Brain microvascular endothelial cell (primary cell): ENCODE results near the gene TMEM174.
"Not testable (repeated sequence)": the region's sequence is repeated elsewhere in the genome, so short reads cannot be mapped to it uniquely, and the experiment has no call there.

ENCODE experiments used
- DNase-seq: peaks from one replicate; pipeline ENCODE4 v3.0.0-alpha.2; 2020
- H3K27ac ChIP-seq: fragments of 250-450 bp; sonication (Bioruptor Pico); 2 replicates; pipeline ENCODE4 v1.5.1; 2020; ENCODE audit warnings: mild to moderate bottlenecking, moderate library complexity
- H3K27me3 ChIP-seq: fragments of 250-450 bp; sonication (Bioruptor Pico); replicated peaks from 2 replicates; pipeline ENCODE4 v1.5.1; 2020; ENCODE audit warnings: mild to moderate bottlenecking
- H3K36me3 ChIP-seq: fragments of 250-450 bp; sonication (Bioruptor Pico); replicated peaks from 2 replicates; pipeline ENCODE4 v1.5.1; 2020; ENCODE audit warnings: mild to moderate bottlenecking
- H3K4me3 ChIP-seq: 2 replicates; pipeline ENCODE4 v1.5.1; 2011; ENCODE audit warnings: low read depth, mild to moderate bottlenecking, control low read depth, low read length, moderate library complexity
- in situ Hi-C: cut with HindIII; loops from 2 replicates; pipeline ENCODE4 v1.10.0; 2017; ENCODE audit warnings: low sequenced_read_pairs, low pct_ligation_motif_present
- TF ChIP-seq, protein P1 (sequence below): IDR thresholded peaks from 2 replicates; pipeline ENCODE4 v1.5.1; 2011; ENCODE audit warnings: low read depth, mild to moderate bottlenecking, moderate library complexity, low read length, control low read depth, inconsistent platforms; ENCODE audit errors: missing control alignments

TMEM174 gene

GRCh38 chr5:73205305-73205704 is 32.3 kb downstream of the TMEM174 start:
- DNase-seq, result no peak
- no peaks in the 10 kb centered on the region for H3K27me3 ChIP-seq
- in situ Hi-C loops, result no loop called here
- TF ChIP-seq, protein P1, sequence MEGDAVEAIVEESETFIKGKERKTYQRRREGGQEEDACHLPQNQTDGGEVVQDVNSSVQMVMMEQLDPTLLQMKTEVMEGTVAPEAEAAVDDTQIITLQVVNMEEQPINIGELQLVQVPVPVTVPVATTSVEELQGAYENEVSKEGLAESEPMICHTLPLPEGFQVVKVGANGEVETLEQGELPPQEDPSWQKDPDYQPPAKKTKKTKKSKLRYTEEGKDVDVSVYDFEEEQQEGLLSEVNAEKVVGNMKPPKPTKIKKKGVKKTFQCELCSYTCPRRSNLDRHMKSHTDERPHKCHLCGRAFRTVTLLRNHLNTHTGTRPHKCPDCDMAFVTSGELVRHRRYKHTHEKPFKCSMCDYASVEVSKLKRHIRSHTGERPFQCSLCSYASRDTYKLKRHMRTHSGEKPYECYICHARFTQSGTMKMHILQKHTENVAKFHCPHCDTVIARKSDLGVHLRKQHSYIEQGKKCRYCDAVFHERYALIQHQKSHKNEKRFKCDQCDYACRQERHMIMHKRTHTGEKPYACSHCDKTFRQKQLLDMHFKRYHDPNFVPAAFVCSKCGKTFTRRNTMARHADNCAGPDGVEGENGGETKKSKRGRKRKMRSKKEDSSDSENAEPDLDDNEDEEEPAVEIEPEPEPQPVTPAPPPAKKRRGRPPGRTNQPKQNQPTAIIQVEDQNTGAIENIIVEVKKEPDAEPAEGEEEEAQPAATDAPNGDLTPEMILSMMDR, result no peak
- H3K36me3 ChIP-seq, result no peaks in the 10 kb centered on the region
- H3K27ac ChIP-seq, result no peak overlapping the region
- H3K4me3 ChIP-seq, result no peak overlapping the region

- H3K4me3 ChIP-seq, H3K27ac ChIP-seq, in situ Hi-C loops, H3K36me3 ChIP-seq, DNase-seq, H3K27me3 ChIP-seq: not testable (repeated sequence)
Measured at GRCh38 chr5:73207239-73207638, 34.2 kb downstream of the TMEM174 start.

GRCh38 chr5:73209075-73209474 is 36.1 kb downstream of the TMEM174 start:
- DNase-seq, H3K4me3 ChIP-seq, H3K27me3 ChIP-seq, H3K27ac ChIP-seq, in situ Hi-C loops, H3K36me3 ChIP-seq: not testable (repeated sequence)

GRCh38 chr5:73212693-73213092 is 39.7 kb downstream of the TMEM174 start:
- DNase-seq, H3K4me3 ChIP-seq, H3K36me3 ChIP-seq, H3K27ac ChIP-seq, in situ Hi-C loops, H3K27me3 ChIP-seq: not testable (repeated sequence)

GRCh38 chr5:73213566-73213998 is 40.6 kb downstream of the TMEM174 start:
- no peaks in the 10 kb centered on the region for H3K27me3 ChIP-seq
- peak; percentile 70 for DNase-seq
- H3K4me3 ChIP-seq, result no peak overlapping the region
- H3K27ac ChIP-seq, result no peak overlapping the region
- TF ChIP-seq, protein P1, result no peak
- H3K36me3 ChIP-seq, result no peaks in the 10 kb centered on the region
- in situ Hi-C loops, result no loop called here

DNA sequence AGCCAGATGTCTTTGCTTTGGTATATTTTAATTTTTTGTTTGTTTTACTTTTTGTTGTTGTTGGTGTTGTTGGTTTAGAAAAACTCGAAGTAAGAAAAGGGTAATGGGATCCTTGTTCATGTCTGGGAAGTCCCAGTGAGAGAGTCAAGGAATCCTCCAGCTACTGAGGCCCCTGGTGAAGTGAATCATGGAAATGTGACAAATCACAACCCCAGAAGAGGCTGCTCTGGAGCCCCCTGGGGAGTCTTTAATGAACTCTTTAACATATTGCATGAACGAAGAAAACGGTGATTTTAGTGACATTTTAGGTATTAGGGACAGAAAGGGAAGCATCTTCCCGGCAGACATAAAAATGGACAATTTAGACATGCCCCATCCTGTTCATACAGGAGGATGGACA is 41.3 kb downstream of the TMEM174 start:
- no peak overlapping the region for H3K4me3 ChIP-seq
- no peaks in the 10 kb centered on the region for H3K36me3 ChIP-seq
- H3K27me3 ChIP-seq, result no peaks in the 10 kb centered on the region
- in situ Hi-C loops, result no loop called here
- TF ChIP-seq, protein P1, result no peak
- DNase-seq, result no peak
- H3K27ac ChIP-seq, result no peak overlapping the region

GRCh38 chr5:73214996-73215395 is 42.0 kb downstream of the TMEM174 start:
- H3K27me3 ChIP-seq, result no peaks in the 10 kb centered on the region
- no peak for DNase-seq
- TF ChIP-seq, protein P1, result no peak

More at GRCh38 chr5:73214996-73215395, 42.0 kb downstream of the TMEM174 start:
- Histone ChIP-seq H3K27ac (no peak overlapping the region), H3K36me3 (no peaks in the 10 kb centered on the region), H3K4me3 (no peak overlapping the region)
- in situ Hi-C loops, result no loop called here
